Embryonic facial prominence (tissue), 1 donor: ENCODE measurements around the gene MED23.
A peak's percentile ranks its signal among the peaks of the same experiment; 100 is the strongest.

Source experiments
- DNase-seq: peaks from one replicate; pipeline ENCODE4 v3.0.0-alpha.2; 2016; ENCODE audit errors: extremely low spot score

The MED23 gene

DNA sequence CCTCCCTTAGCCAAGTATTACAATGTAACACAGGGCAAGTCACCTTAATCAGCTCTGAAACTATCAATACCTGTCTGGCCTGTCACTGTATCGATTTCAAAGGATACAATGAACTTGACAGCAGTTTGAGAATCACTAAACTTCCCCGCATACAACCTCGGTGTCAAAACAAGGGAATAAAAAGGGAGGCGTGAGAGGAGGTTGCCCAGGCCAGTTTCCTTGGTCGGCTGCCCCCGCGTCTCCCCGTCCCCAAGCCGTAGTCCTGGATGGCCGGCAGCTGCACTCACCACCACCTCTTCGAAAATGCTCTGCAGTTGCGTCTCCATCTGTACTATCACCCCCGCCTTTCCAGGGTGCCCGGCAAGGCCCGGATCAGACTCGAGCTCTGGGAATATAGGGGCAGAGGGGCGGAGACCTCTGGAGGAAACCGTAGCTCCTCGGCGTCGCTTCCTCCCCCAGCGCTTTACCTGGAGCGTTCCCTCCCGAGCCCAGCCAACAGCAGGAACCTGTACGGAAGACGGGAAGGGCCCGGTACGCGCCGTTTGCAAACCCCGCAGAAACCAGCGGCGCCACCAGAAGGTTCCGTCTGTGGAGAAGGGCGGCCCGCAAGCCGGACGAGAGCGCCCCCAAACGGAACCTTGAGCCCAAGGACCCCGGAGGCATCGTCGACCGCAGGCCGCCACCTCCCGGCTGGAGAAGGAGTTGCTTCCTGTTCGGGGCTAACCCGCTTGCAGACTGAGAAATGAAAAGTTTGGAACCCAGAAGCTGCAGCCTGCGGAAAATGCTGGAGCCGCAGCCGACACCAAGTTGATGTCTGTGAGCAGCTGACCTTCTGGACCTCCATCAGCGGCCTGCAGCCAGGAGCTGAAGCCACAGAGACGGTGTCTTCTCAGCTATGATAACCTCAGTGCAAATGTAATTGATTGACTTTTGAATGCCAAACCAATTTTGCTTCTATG lies at the start of gene MED23:
MED23 (minus strand) TSS at position 519 of the 959 bp plus-strand sequence; CDS start at position 326, 193 bp downstream.
- DNase-seq: peak; percentile 89

- DNase-seq: no peak
Measured at GRCh38 chr6:131673184-131673583, 45.1 kb upstream of the MED23 start.

GRCh38 chr6:131669891-131670290 lies 41.8 kb upstream of the MED23 start:
- no peak for DNase-seq

DNA sequence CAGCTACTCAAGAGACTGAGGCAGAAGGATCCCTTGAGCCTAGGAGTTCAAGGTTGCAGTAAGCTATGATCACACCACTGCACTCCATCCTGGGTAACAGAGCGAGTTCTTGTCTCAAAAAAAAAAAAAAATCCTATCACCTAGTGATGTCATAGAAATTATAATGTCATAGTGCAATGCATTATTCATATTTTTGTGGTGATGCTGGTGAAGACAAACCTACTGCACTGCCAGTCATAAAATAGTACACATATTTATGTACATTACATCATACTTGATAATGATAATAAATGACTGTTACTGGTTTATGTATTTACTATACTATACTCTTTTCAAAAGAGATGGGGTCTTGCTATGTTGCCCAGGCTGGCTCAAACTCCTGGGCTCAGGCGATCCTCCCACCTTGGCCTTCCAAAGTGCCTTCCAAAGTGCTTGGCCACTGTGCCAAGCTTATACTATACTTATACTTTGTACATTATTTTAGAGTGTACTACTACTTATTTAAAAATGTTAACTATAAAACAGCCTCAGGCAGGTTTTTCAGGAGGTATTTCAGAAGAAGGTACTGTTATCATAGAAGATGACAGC lies 35.6 kb upstream of the MED23 start:
- no peak for DNase-seq

DNA sequence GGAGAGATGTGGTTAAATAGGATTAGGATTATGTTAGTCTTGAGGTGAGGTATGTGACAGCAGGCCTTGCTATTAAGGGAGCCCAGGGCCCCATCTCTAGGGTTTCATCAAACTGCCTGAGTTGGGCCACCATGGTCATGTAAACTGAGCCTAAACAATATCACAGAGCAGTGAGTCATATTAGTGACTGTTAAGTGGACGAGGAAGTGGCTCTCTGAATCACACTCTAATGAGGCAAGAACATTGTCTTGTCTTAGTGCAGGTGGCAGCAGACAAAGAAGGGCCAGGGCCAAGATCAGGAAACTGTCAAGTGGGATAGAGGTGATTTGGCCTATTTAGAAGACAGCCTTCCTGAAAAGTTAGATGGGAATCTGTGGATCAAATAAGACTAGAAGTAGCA lies 32.2 kb upstream of the MED23 start:
- no peak for DNase-seq

DNA sequence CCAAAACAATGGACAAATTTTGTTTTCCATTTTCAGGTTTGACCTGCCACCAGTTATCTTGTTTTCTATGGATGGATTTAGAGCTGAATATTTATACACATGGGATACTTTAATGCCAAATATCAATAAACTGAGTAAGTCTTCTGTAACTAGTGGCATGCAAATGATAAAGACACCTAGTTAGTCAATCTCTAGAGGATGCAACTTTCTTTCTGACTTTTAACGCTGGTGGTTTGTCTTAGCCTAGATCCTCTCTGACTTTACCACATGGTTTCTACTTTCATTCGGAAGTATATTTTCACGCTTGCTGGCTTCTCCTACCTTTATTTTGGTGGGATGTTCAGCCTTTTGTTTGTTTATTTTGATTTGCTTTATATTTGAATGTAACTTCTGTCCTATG lies 30.2 kb upstream of the MED23 start:
- DNase-seq: no peak

DNA sequence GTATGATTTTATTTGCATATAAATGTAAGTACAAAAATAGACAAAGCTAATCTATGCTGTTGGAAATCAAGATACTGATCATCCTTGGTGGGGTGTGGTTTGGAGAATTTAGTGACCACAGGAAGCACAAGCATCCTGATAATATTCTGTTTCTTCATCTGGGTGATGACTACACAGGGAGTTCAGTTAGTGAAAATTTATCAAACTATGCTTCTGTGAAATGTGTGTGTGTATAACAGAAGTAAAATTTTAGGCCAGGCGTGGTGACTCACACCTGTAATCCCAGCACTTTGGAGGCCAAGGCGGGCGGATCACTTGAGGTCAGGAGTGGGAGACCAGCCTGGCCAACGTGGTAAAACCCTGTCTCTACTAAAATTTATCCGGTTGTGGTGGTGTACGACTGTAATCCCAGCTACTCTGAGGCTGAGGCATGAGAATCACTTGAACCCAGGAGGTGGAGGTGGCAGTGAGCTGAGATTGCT lies 29.6 kb upstream of the MED23 start:
- no peak for DNase-seq

DNA sequence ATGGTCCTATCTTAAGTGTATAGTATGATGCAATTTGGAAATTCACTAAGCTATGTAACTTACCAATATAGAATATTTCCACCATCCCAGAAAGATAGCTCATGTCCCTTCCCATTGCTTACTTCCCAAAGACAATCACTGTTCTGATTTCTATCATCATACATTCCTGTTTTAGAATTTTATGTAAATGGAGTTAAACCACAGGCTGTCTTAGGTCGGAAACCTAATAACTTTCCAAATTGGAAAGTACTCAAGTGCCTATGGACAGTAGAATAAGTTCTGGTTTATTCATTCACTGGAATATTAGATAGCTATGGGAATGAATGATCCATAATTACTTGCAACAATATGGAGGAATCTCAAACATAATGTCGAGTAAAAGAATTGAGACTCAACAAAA lies 29.2 kb upstream of the MED23 start:
- no peak for DNase-seq

DNA sequence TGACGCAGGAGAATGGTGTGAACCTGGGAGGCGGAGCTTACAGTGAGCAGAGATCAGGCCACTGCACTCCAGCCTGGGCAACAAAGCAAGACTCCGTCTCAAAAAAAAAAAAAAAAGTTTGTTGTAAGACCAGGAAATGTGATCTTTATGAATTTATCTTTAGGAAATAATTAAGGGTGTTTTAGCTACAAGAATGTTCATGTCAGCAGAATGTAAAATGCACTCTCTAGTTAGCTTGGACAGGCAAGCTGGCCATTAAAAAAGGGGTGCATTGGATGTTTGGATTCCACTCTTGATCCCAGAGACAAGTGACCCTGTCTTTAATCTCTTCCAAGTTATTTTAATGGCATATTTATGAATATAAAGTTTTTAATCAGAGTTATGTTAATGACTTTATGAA lies 28.6 kb upstream of the MED23 start:
- no peak for DNase-seq

- no peak for DNase-seq
Measured at GRCh38 chr6:131655951-131656350, 27.9 kb upstream of the MED23 start.

DNA sequence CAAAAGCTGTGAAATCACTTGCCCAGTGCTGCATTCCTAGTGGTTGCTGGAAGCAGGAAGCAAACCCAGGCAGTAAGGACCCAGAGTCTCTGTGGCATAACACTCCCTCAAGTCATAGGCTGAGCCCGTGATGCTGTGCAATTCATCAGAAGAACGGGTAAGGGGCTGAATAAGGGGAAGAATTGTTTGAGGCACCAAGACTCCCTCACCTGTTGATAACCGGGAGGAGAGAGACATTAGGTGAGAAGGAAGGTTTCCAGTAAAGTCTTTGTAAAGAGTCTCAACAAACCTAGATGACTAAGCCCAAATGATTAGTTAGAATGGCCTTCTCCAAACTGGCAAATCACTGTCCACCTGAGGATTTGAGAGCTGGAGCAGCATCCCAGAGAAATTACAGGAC lies 27.3 kb upstream of the MED23 start:
- DNase-seq: no peak

- no peak for DNase-seq
Measured at GRCh38 chr6:131654326-131654725, 26.3 kb upstream of the MED23 start.

DNA sequence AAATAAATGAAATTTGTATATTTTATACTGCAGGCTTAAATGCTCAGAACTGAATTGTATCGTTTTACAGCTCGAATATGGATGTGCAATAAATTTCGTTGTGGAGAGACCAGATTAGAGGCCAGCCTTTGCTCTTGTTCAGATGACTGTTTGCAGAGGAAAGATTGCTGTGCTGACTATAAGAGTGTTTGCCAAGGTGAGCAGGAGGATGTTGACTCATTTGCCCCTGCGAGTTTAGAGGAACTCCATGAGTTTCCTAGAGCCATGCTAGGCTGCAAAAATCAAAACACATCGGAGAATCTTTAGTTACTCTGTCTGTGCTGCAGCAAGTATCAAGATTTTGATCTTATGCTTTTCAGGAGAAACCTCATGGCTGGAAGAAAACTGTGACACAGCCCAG lies 24.4 kb upstream of the MED23 start:
- DNase-seq: no peak

- no peak for DNase-seq
Measured at GRCh38 chr6:131651782-131652181, 23.7 kb upstream of the MED23 start.

DNA sequence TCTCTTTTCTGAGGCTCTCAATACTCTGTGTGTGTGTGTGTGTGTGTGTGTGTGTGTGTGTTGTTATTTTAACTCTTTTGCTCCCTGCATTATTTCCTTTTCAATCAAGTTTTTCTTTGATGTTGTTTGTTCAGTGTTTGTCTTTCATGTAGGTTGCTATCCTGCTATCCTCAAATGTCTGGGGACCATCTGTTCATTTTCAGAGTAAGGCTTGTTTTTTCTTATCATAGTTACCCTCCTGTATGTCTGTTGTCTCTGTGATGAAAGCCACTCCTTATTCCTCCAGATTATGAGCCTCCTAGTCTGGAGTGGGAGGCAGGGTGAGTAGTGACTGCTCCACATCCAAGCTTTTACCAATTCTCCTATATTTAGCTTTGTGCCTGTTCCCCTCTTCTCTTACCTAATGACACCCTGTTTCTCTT lies 18.2 kb upstream of the MED23 start:
- DNase-seq: no peak

DNA sequence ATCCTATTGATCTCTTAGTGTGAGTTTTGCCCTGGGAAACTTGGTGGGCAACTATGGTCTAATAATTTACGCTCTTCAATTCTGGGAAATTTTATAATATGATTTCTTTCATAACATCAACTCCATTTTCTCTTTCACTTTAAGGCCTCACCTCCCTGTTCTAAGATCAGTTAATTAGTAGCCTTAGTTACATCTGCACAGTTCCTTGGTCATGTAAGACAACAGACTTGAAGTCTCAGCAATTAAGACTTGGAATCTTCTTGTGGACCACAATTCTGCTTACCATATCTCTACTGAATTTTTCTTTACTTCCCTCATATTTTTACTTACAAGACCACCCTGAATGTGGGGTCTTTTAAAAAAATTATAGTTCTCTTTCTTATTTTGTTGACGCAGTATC lies 17.8 kb upstream of the MED23 start:
- no peak for DNase-seq

- no peak for DNase-seq
Measured at GRCh38 chr6:131644921-131645320, 16.9 kb upstream of the MED23 start.

GRCh38 chr6:131643855-131644460 lies 15.9 kb upstream of the MED23 start:
- DNase-seq: no peak

DNA sequence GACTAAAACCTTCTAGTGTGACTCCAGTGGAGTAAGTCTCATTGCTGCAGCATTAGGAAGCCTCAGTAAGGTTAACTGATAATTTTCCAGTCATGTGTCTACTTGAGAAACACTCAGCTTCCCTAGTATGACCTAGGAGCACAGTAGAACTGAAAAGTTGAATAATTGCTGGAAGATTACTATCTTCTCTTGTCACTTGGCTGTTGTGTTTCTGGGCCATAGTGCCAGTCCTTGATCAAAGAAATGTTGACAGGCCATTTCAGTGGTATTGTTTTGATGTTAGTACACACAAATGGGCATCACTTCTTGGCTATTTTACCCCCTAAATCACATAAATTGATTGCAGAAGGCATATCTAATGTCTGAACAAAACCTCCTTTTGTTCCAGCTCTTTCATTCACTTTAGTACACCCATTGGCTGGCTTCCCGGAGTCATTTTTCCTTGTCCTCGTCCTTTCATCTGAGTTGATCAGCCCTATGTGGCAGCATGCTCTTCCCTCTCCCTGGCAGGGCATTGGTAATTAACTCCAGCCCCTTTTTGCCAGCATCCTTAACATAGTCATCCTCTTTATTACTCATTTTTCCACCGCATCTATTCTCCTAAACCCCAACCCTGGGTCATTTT lies 15.1 kb upstream of the MED23 start:
- no peak for DNase-seq

- DNase-seq: no peak
Measured at GRCh38 chr6:131642565-131642964, 14.5 kb upstream of the MED23 start.

- no peak for DNase-seq
Measured at GRCh38 chr6:131641554-131641953, 13.5 kb upstream of the MED23 start.

DNA sequence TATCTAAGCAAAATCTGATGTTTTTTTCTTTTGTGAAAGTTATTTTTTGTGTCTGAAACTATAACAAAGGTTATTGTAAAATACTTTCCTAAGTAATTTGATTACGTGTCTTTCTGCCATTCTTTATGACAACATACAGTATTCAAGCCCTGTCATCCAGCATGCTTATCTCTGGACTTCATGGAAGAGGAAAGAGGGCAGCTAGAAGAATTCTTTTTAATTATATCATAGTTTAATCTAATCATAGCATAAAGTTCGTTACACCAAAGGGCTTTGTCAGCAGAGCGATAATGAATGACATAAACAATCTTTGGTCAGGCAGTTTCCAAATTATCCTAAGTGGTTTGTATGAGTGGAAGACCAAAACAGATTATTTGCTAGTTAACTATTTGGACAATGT lies 12.5 kb upstream of the MED23 start:
- no peak for DNase-seq
